IMR-90 (cell line): ENCODE measurements around the gene YY1AP1. TPM values are rescaled to one million over a fixed set of nuclear protein-coding genes. Genes with fewer than 3 reads are reported as not detected.

Source experiments
- CTCF ChIP-seq: conservative IDR thresholded peaks from 2 replicates; pipeline ENCODE4 v1.5.1; 2012; ENCODE audit warnings: mild to moderate bottlenecking, low read depth, low read length, improper control_type of control experiment
- ELK1 ChIP-seq: fragments of 150-350 bp; IDR thresholded peaks from 2 replicates; pipeline ENCODE4 v1.6.1; 2016; ENCODE audit warnings: low read depth, mild to moderate bottlenecking, low read length, moderate library complexity, borderline replicate concordance
- NFE2L2 ChIP-seq: fragments of 150-350 bp; IDR thresholded peaks from 2 replicates; pipeline ENCODE4 v1.6.1; 2016; ENCODE audit warnings: low read depth, mild to moderate bottlenecking, low read length
- RCOR1 ChIP-seq: IDR thresholded peaks from 2 replicates; pipeline ENCODE4 v1.6.1; 2012; ENCODE audit warnings: mild to moderate bottlenecking, low read length, improper control_type of control experiment; ENCODE audit not compliant: insufficient replicate concordance
- SMC3 ChIP-seq: fragments of 150-350 bp; IDR thresholded peaks from 2 replicates; pipeline ENCODE4 v1.6.1; 2016; ENCODE audit warnings: low read depth, mild to moderate bottlenecking, antibody characterized with exemption, low read length, moderate library complexity
- polyA plus RNA-seq, 3 experiments: library from polyadenylated mRNA; depleted of rRNA; stranded (reverse); fragments of >200 nt; gene quantifications; 2 replicates each; pipeline ENCODE4 v1.2.3, GENCODE V29; 2012; ENCODE audit warnings: low replicate concordance in 1 of 3
- total RNA-seq: library from RNA; depleted of rRNA; stranded (reverse); fragments of >200 nt; gene quantifications from 2 replicates; pipeline ENCODE4 v1.2.3, GENCODE V29; 2012

YY1AP1 gene
- total and polyA plus RNA-seq, 2 of the 4 experiments (the other 2 are of a cell fraction), result 31.5 to 52.6 TPM

- TF ChIP-seq ELK1 (no peak), NFE2L2 (no peak), CTCF (no peak), SMC3 (no peak), RCOR1 (no peak)
Observed at GRCh38 chr1:155688324-155689080, at the start of gene YY1AP1 (continued).
